COLO668 (cell line): ENCODE results near the gene WDR87.

ENCODE experiments used
- DNase-seq: peaks from one replicate; lab custom pipeline; 2025; ENCODE audit not compliant: unreplicated experiment; lab: John Stamatoyannopoulos, UW

The WDR87 gene

DNA sequence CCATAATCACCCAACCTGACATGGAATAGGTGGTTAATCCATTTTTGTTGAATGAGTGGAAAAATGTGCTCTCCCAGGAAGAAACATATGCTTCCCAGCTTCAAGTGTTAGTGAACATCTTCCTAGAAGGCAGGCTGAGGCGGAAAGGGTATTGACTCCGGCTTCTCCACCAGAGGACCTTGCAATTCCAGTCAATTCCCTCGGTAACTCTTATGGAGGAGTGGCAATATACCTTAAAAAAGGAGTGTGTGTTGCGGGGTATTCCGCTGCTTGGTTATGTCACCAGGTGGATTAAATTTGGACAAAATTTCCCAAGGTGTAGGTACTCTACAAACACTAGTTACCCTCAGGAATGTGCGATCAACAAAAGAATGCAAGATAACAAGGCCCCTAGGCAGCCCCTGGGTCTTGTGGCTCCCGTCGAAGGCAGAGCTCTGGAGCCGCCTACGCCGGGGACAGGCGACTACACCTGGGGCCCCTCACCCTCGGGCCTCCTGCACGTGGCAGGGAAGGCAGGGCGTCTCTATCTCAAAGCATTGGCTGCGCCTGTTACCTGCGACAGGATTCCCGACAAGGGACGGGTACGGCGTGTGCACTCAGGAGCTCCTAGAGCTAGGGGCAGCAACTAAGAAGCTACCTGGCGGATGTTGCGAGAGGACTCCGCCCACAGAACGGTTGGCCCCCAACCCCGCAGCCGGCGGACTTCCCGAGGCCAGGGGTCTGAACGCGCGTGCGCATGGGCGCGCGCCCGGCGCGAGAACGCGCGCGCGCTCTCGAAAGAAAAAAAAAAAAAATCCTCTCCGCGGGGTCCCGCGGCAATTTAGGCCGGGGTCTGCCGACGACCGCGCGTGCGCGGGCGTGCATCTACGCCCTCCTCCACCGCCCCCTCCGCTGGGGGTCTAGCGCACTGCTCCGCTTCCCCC is at the start of gene WDR87:
TSS of gene WDR87 (minus strand) at position 649 of the 923 bp plus-strand sequence. CDS start 8,355 bp downstream, outside the sequence.
- DNase-seq, result peak; percentile 56

- DNase-seq, result peak; percentile 62
Observed at GRCh38 chr19:37955986-37956385, 49.6 kb upstream of the WDR87 start.

DNA sequence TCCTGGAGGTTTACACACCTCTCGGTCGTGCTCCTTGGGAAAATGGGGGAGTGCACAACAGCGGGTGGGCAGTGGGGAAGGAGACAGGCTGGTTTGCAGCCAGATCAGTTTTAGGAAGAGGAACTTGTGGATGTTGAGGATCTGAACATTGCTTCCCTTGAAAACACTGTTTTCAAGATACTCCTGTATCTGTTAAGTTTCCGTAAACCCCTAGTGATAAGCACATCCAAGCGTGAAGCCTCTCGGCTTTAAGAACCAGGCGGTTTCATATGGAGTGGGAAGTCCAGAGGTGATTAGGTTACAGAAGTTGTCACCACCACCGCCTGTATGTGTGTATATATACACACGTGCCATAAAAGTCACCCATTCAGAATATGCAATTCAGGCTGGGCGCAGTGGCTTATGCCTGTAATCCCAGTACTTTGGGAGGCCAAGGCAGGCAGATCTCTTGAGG is 48.1 kb upstream of the WDR87 start:
- no peak for DNase-seq

- DNase-seq, result no peak
Observed at GRCh38 chr19:37953918-37954303, 47.5 kb upstream of the WDR87 start.

DNA sequence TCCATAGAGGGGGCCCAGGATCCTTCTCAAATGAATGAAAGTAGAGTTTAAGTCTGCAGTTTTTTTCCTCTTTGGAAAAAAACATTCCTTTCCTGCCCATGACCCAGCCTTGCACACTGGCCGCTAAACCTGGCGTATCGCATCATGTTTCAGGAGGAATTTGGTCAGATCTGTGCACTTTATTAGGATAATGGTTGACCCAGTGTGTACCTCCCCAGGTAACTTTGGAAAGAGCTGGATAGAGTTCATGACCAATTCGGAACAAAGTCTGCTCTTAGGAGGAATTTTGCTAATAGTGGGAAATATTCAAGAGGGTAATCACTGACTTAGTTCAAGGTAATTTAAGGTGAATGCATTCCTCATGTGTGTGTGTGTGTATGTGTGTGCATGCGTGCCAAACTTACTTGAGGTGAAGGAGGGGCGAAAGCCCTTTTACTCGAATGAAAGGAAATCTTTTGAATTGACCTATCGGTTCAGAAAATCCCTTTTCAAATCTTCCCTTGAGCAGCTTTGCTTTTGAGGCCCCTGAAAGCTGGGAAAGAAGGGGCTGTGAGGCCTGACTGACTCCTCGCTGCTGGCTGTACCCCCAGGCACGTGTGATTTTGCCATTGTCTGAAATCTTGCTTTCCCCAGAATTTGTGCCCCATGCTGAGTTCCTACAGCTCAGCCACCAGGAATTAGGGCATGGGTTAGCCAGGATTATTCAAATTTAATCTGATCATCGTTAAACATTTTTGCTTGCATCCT is 47.0 kb upstream of the WDR87 start:
- DNase-seq, result no peak

- DNase-seq, result no peak
Observed at GRCh38 chr19:37951816-37952210, 45.4 kb upstream of the WDR87 start.

DNA sequence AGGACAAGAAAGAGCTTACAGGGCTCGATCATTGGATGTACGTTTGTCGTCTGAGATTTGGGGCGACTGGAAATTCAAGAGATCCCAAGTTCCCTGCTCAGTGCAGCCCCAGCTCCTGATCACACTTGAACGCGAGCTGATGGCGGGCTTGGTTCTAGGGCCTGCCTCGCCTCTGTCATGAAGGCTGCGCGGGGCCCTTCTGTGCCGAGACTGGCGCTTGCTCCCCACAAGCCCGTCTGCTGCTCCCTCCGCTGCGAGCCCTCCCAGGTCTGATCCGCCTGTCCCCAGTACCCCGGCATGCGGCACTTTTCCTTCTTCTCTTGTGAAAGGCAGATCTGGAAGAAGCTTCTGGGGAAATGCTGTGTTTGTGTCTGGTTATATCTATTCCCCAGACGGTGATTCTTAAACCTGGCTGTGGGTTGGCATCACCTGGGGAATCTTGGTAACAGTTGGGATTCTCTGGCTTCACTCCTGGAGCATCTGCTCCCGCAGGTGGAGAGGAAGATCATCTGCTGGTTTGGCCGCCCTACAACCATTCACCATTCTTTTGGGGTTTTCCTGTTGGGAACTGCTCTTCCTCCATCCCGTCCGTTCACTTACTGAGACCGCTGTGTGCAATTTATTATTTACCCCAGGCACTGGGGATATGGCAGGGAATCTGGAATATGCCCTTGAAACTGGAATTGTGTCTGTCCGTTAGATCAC is 44.2 kb upstream of the WDR87 start:
- DNase-seq, result no peak

- DNase-seq, result no peak
Observed at GRCh38 chr19:37948362-37948761, 42.0 kb upstream of the WDR87 start.

DNA sequence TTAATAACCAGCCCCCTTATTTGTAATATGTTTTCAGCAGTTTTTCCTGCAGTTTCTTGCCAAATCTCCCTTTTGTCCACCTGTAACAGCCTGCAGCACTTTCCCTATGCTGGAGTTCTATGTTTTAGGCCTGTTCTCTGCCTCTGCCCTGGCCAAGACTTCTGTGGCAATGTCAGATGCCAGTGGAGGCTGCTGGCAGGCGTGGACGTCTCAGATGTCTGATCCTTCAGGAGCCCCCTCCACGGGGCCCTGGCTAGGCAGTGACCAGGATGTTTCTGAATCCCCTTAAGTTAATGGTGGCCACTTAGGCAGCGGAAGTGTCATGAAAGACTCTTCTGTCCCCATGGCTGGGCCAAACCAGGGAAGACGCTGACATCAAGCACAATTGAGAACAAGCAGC is 41.4 kb upstream of the WDR87 start:
- no peak for DNase-seq

DNA sequence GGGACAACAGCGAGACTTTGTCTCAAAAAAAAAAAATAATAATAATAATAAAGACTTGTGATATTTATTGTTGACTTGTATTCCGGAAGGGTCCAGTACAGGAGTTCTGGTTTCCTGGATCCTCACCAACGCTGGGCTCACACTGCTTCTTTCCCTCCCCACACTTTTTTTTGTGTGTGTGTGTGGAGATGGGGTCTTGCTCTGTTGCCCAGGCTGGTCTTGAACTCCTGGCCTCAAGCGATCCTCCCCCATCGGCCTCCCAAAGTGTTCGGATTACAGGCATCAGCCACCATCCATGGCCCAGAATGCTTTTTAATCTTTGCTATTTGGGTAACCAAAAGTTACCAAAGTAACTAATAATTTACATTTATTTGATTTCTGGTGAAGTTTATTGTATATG is 39.7 kb upstream of the WDR87 start:
- DNase-seq, result no peak

DNA sequence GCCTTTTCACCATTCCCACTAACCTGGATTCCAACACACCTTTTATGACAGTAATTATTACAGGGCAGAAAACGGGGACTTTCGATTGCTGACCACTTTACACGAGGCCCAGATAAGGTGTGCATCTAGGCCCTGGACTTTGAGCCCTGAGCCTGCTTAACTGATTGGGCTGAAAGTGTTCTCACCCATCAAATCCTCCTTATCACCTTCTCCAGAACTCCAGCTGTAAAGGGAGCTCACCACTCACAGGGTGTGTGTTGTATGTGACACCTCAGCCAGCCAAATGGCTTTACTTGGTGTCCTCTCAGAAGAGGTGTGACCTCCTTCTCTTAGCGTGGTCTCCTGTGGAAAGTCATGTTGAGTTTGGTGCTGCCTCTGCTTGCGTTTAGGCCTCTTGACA is 37.1 kb upstream of the WDR87 start:
- DNase-seq, result no peak

GRCh38 chr19:37942516-37942902 is 36.1 kb upstream of the WDR87 start:
- no peak for DNase-seq

DNA sequence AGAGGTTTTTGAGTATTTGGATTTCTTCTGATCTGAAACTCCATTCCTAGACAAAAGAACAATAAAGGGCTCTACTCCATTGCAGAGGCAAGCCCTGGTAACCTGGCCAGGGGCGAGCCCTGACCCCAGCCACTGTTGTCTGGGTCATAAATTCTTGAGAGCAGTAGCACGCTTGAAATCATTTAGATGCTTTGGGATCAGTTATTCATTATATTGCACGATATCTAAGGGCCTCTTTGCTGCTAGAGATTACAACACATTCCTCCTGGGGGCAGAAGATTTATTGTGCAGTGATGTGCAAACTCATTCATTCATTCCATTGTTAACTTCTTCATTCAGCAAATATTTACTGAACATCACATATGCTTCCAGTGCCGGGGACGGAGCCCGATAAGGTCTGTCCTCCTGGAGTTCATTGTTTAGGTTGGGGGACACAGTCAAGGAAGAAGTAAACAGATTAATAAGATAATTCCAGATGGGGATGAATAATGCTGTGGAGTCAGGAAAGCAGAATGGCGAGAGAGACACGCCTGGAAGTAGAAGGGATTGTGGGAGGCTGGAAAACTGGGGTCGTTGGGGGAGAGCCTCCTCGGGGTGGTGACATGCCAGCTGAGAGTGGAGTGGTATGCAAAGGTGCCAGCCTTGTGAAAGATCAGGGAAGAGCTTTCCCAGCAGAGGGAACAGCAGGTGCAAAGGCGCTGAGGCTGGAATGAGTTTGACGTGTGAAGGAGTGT is 35.6 kb upstream of the WDR87 start:
- DNase-seq, result peak; percentile 67

GRCh38 chr19:37938353-37938752 is 32.0 kb upstream of the WDR87 start:
- no peak for DNase-seq

DNA sequence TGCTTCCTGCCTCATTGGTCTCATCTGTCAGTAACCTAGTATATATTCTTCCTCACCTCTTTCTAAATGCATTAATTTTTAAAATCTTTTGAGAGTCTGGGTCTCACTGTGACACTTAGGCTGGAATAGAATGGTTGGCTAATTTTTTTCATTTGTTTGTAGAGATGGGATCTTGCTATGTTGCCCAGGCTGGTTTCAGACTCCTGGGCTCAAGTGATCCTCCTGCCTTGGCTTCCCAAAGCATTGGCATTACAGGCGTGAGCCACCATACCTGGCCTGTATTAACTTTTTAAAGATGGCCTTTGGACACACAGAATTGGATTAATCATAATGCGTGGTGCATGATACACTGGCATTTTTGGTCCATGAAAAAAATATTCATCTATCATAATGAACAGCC is 30.5 kb upstream of the WDR87 start:
- DNase-seq, result no peak

DNA sequence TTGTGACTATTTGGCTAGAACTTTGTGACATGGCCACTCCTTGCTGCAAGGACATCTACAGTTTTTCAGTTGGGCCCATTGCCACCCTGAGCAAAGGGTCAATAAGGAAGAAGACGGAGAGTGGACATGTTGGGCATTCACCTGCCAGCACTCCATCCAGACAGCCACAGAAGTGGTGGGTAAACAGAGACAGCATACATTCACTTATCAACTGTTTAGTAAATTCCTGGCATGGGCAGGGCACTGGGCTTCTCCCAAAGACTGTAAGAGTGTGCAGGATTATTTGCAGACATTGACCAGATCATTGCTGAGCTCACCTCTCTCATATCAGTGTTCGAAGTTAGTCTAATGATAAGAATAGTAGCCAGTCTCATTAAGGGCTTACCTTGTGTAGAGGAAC is 29.8 kb upstream of the WDR87 start:
- no peak for DNase-seq

GRCh38 chr19:37935341-37935740 is 28.9 kb upstream of the WDR87 start:
- DNase-seq, result no peak

DNA sequence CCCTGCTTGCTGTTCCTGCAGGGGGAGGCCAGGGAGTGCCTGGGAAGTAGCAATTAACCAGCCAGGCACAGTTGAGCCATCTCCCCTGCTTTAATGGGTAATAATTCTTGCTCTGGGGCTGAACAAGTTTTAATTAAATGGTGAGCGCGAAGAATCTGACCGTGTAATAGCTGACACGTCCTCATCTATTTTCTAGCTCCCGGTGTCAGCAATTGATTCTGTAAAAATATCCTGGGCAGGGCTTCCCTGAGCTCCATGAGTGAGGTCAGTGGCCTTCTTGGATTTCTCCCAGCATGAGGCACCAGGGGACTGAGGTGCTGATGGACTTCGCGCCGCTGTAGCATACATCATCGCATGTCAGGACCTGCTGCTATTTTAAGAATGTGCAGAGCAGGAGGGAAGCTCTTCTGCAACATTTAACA is 27.6 kb upstream of the WDR87 start:
- DNase-seq, result peak; percentile 37

- peak; percentile 75 for DNase-seq
Observed at GRCh38 chr19:37932985-37933936, 26.9 kb upstream of the WDR87 start.
